H9 (cell line): ENCODE data around the gene SLC30A7. TPM values are rescaled to one million over a fixed set of nuclear protein-coding genes. Genes with fewer than 3 reads are reported as not detected.

ENCODE experiments used
- DNase-seq: peaks from one replicate; pipeline ENCODE4 v3.0.0-alpha.2; 2017
- H2AFZ ChIP-seq: one replicate; pipeline ENCODE4 v1.6.1; 2013; ENCODE audit warnings: mild to moderate bottlenecking, low read length, control low read depth, moderate library complexity
- H2AK5ac ChIP-seq: 2 replicates; pipeline ENCODE4 v1.6.1; 2013; ENCODE audit warnings: low read length, control low read depth, mixed read lengths; ENCODE audit not compliant: insufficient read length
- H2BK120ac ChIP-seq: one replicate; pipeline ENCODE4 v1.6.1; 2013; ENCODE audit warnings: low read depth, mild to moderate bottlenecking, low read length, control low read depth, inconsistent platforms; ENCODE audit not compliant: poor library complexity, severe bottlenecking
- H2BK12ac ChIP-seq: 2 replicates; pipeline ENCODE4 v1.6.1; 2013; ENCODE audit warnings: low read length, control low read depth, mixed read lengths, low read depth; ENCODE audit not compliant: insufficient read length
- H2BK15ac ChIP-seq: 2 replicates; pipeline ENCODE4 v1.6.1; 2013; ENCODE audit warnings: low read depth, low read length, control low read depth
- H2BK20ac ChIP-seq: one replicate; pipeline ENCODE4 v1.6.1; 2013; ENCODE audit warnings: low read depth, mild to moderate bottlenecking, low read length, control low read depth, inconsistent platforms; ENCODE audit not compliant: poor library complexity, severe bottlenecking
- H2BK5ac ChIP-seq: 2 replicates; pipeline ENCODE4 v1.6.1; 2013; ENCODE audit warnings: low read length, control low read depth, mixed read lengths; ENCODE audit not compliant: insufficient read length
- H3K14ac ChIP-seq: 2 replicates; pipeline ENCODE4 v1.6.1; 2013; ENCODE audit warnings: low read length, control low read depth; ENCODE audit not compliant: insufficient read depth
- H3K18ac ChIP-seq: 2 replicates; pipeline ENCODE4 v1.6.1; 2013; ENCODE audit warnings: low read depth, mild to moderate bottlenecking, mixed read lengths, low read length, control low read depth; ENCODE audit not compliant: insufficient read length
- H3K23ac ChIP-seq: 2 replicates; pipeline ENCODE4 v1.6.1; 2013; ENCODE audit warnings: low read length, control low read depth, mixed read lengths, low read depth; ENCODE audit not compliant: insufficient read length
- H3K23me2 ChIP-seq: 2 replicates; pipeline ENCODE4 v1.6.1; 2013; ENCODE audit warnings: low read depth, mild to moderate bottlenecking, mixed read lengths, low read length, control low read depth; ENCODE audit not compliant: insufficient read length, poor library complexity, severe bottlenecking
- H3K27ac ChIP-seq: 2 replicates; pipeline ENCODE4 v1.5.1; 2013; ENCODE audit warnings: low read length, control low read depth, mixed read lengths, low read depth; ENCODE audit not compliant: insufficient read length
- H3K27me3 ChIP-seq: 2 replicates; pipeline ENCODE4 v1.6.1; 2013; ENCODE audit warnings: low read length, control low read depth, inconsistent platforms; ENCODE audit not compliant: insufficient read depth
- H3K4ac ChIP-seq: 2 replicates; pipeline ENCODE4 v1.6.1; 2013; ENCODE audit warnings: low read depth, mild to moderate bottlenecking, control low read depth, inconsistent platforms, low read length, moderate library complexity
- H3K4me1 ChIP-seq: 2 replicates; pipeline ENCODE4 v1.6.1; 2013; ENCODE audit warnings: low read length, control low read depth, inconsistent platforms; ENCODE audit not compliant: insufficient read depth
- H3K4me2 ChIP-seq: 2 replicates; pipeline ENCODE4 v1.6.1; 2013; ENCODE audit warnings: low read length, control low read depth, mixed read lengths; ENCODE audit not compliant: insufficient read length, insufficient read depth
- H3K56ac ChIP-seq: 2 replicates; pipeline ENCODE4 v1.6.1; 2013; ENCODE audit warnings: low read depth, mild to moderate bottlenecking, mixed read lengths, low read length, control low read depth; ENCODE audit not compliant: insufficient read length
- H3K79me1 ChIP-seq: 2 replicates; pipeline ENCODE4 v1.6.1; 2013; ENCODE audit warnings: low read depth, mild to moderate bottlenecking, moderate library complexity, low read length, control low read depth, inconsistent platforms; ENCODE audit not compliant: insufficient read depth, poor library complexity, severe bottlenecking
- H3K79me2 ChIP-seq: 2 replicates; pipeline ENCODE4 v1.6.1; 2013; ENCODE audit warnings: low read length, control low read depth, inconsistent platforms; ENCODE audit not compliant: insufficient read depth
- H3K9ac ChIP-seq: 2 replicates; pipeline ENCODE4 v1.6.1; 2013; ENCODE audit warnings: low read length, control low read depth, mixed read lengths; ENCODE audit not compliant: insufficient read length; ENCODE audit errors: extremely low read depth
- H3K9me3 ChIP-seq: one replicate; pipeline ENCODE4 v1.6.1; 2013; ENCODE audit warnings: low read depth, low read length, inconsistent platforms; ENCODE audit not compliant: control insufficient read depth
- H3T11ph ChIP-seq: one replicate; pipeline ENCODE4 v1.6.1; 2013; ENCODE audit warnings: mild to moderate bottlenecking, low read length, control low read depth, inconsistent platforms
- H4K20me1 ChIP-seq: one replicate; pipeline ENCODE4 v1.6.1; 2013; ENCODE audit not compliant: control insufficient read depth, insufficient read length, insufficient read depth
- H4K5ac ChIP-seq: 2 replicates; pipeline ENCODE4 v1.6.1; 2013; ENCODE audit warnings: low read depth, mild to moderate bottlenecking, mixed read lengths, low read length, control low read depth; ENCODE audit not compliant: insufficient read length
- H4K8ac ChIP-seq: replicated peaks from 2 replicates; pipeline ENCODE4 v1.6.1; 2013; ENCODE audit warnings: low read length, control low read depth, mixed read lengths, low read depth; ENCODE audit not compliant: insufficient read length
- H4K91ac ChIP-seq: 2 replicates; pipeline ENCODE4 v1.6.1; 2013; ENCODE audit warnings: low read depth, mild to moderate bottlenecking, moderate library complexity, mixed read lengths, low read length, control low read depth; ENCODE audit not compliant: insufficient read length
- H3K27ac Mint-ChIP-seq, 3 experiments: 2 replicates in 2 of 3; 3 replicates in 1 of 3; pipeline ENCODE4 v1.8.0; 2020 to 2021; ENCODE audit warnings: mixed read lengths in 3 of 3, mild to moderate bottlenecking in 1 of 3, moderate library complexity in 1 of 3
- H3K27me3 Mint-ChIP-seq: 2 replicates; pipeline ENCODE4 v1.8.0; 2021; ENCODE audit warnings: low read depth, mild to moderate bottlenecking, moderate library complexity, mixed read lengths
- H3K36me3 Mint-ChIP-seq, 3 experiments: 2 replicates in 2 of 3; 3 replicates in 1 of 3; pipeline ENCODE4 v1.8.0; 2020 to 2021; ENCODE audit warnings: low read depth in 3 of 3, mixed read lengths in 3 of 3; ENCODE audit not compliant: insufficient read depth in 1 of 3
- H3K4me1 Mint-ChIP-seq, 2 experiments: 2 replicates each; pipeline ENCODE4 v1.8.0; 2020; ENCODE audit warnings: mixed read lengths in 2 of 2
- H3K4me3 Mint-ChIP-seq, 2 experiments: 2 replicates in 1 of 2; 3 replicates in 1 of 2; pipeline ENCODE4 v1.8.0; 2020 to 2021; ENCODE audit warnings: mild to moderate bottlenecking in 2 of 2, mixed read lengths in 2 of 2, moderate library complexity in 1 of 2
- H3K9me3 Mint-ChIP-seq, 2 experiments: 2 replicates in 1 of 2; 3 replicates in 1 of 2; pipeline ENCODE4 v1.8.0; 2020; ENCODE audit warnings: mild to moderate bottlenecking in 2 of 2, mixed read lengths in 2 of 2, moderate library complexity in 1 of 2
- WGBS: extraction: QIAGEN DNeasy Blood & Tissue Kit; methylation state at CpG from one replicate; pipeline ENCODE4 v1.1.7; 2013; ENCODE audit warnings: missing lambda C conversion rate, low lambda C conversion rate, mixed read lengths; ENCODE audit not compliant: insufficient read length; ENCODE audit errors: extremely low coverage; 5-methylcytosine and 5-hydroxymethylcytosine counted together
- total RNA-seq: library from RNA; stranded (reverse); gene quantifications from 2 replicates; pipeline ENCODE4 v1.2.1, GENCODE V29; 2021
- TF ChIP-seq, protein P1 (sequence below): fragments of 200-600 bp; sonication (generic); conservative IDR thresholded peaks from 3 replicates; pipeline ENCODE4 v1.8.0; 2021; ENCODE audit warnings: antibody characterized with exemption, mild to moderate bottlenecking

The SLC30A7 gene
- total RNA-seq, 1 experiment from 2014 or later = 25.6 TPM

DNA sequence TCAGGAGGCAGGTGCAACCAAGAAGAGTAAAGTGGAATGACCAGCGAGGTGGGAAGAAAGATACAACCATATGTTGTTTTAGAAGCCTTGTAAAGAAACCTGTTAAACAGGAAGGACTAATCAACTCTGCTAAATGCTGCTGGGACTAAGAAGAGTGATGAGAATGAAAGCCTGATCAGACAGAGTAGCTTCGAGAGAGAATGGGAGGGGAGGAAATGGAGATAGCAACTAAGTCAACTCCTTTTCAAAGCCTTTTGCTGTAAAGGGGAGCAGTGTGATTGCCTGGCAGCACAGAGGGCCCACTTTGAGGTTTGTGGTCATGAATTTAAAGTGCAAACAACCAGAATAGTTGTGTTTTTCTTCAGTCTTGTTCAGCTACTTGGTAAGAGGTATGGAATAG lies 31.4 kb downstream of the SLC30A7 start:
- Histone ChIP-seq H3K14ac (no peak overlapping the region), H4K20me1 (no peaks in the 10 kb centered on the region), H3K23ac (no peak overlapping the region), H3K4me2 (no peak overlapping the region), H4K8ac (no peak overlapping the region), H3T11ph (no peak overlapping the region), H3K4me1 (no peaks in the 10 kb centered on the region), H4K91ac (no peak overlapping the region), H3K79me2 (no peaks in the 10 kb centered on the region), H3K4ac (no peak overlapping the region), H3K9ac (no peak overlapping the region), H2BK120ac (no peak overlapping the region), H2BK20ac (no peak overlapping the region), H3K18ac (no peak overlapping the region), H2BK15ac (no peak overlapping the region), H3K27ac (no peak overlapping the region), H4K5ac (no peak overlapping the region), H2AFZ (no peak overlapping the region), H2BK5ac (no peak overlapping the region), H3K23me2 (no peaks in the 10 kb centered on the region), H2BK12ac (no peak overlapping the region), H3K27me3 (no peaks in the 10 kb centered on the region), H3K56ac (no peak overlapping the region), H3K79me1 (no peaks in the 10 kb centered on the region), H3K9me3 (no peaks in the 10 kb centered on the region), H2AK5ac (no peak overlapping the region)
- TF ChIP-seq, protein P1, sequence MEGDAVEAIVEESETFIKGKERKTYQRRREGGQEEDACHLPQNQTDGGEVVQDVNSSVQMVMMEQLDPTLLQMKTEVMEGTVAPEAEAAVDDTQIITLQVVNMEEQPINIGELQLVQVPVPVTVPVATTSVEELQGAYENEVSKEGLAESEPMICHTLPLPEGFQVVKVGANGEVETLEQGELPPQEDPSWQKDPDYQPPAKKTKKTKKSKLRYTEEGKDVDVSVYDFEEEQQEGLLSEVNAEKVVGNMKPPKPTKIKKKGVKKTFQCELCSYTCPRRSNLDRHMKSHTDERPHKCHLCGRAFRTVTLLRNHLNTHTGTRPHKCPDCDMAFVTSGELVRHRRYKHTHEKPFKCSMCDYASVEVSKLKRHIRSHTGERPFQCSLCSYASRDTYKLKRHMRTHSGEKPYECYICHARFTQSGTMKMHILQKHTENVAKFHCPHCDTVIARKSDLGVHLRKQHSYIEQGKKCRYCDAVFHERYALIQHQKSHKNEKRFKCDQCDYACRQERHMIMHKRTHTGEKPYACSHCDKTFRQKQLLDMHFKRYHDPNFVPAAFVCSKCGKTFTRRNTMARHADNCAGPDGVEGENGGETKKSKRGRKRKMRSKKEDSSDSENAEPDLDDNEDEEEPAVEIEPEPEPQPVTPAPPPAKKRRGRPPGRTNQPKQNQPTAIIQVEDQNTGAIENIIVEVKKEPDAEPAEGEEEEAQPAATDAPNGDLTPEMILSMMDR = no peak
- Mint-ChIP-seq H3K9me3 (0 out of 5 replicates have a peak, but pooled peaks cover 0 to 2% of the 10 kb centered on the region in 2 experiments), H3K4me1 (no peaks in the 10 kb centered on the region), H3K4me3 (no peak overlapping the region), H3K27me3 (no peaks in the 10 kb centered on the region), H3K27ac (no peak overlapping the region), H3K36me3 (peaks cover 14 to 37% (median 27%) of the 10 kb centered on the region in 3 experiments)
- no CpG with 5 or more reads among the region's 2 CpGs for WGBS
- DNase-seq = no peak
